SU-DHL-6 (cell line): ENCODE measurements around the gene LRRFIP1.

Experiments used
- H2AFZ ChIP-seq: fragments of 200-600 bp; sonication (generic); 2 replicates; pipeline ENCODE4 v1.6.1; 2014; ENCODE audit warnings: low read depth, mild to moderate bottlenecking, moderate library complexity, mixed read lengths, antibody characterized with exemption, low read length; ENCODE audit not compliant: severe bottlenecking
- H3F3A ChIP-seq: fragments of 200-600 bp; shearing (Covaris generic); 2 replicates; pipeline ENCODE4 v1.6.0; 2016; ENCODE audit warnings: antibody characterized with exemption, mild to moderate bottlenecking; ENCODE audit not compliant: insufficient read depth
- H3K27ac ChIP-seq: fragments of 200-600 bp; sonication (generic); 2 replicates; pipeline ENCODE4 v1.5.1; 2016; ENCODE audit warnings: low read depth, mild to moderate bottlenecking, low read length, moderate library complexity, mixed read lengths
- H3K27me3 ChIP-seq: fragments of 200-600 bp; sonication (generic), shearing (Covaris generic); 2 replicates; pipeline ENCODE4 v1.6.0; 2014; ENCODE audit warnings: mild to moderate bottlenecking, low read length
- H3K36me3 ChIP-seq: fragments of 200-600 bp; sonication (generic); 2 replicates; pipeline ENCODE4 v1.6.1; 2014; ENCODE audit warnings: mild to moderate bottlenecking, low read length, mixed read lengths
- H3K4me2 ChIP-seq: fragments of 300-600, 200-600 bp; shearing (Covaris generic), sonication (generic); 2 replicates; pipeline ENCODE4 v1.6.0; 2014; ENCODE audit warnings: low read length, low read depth, mild to moderate bottlenecking; ENCODE audit not compliant: poor library complexity, severe bottlenecking
- H3K4me3 ChIP-seq: fragments of 200-600 bp; sonication (generic); 2 replicates; pipeline ENCODE4 v1.5.1; 2014; ENCODE audit warnings: antibody characterized with exemption, low read length, mild to moderate bottlenecking, mixed read lengths; ENCODE audit not compliant: insufficient read depth, poor library complexity, severe bottlenecking
- H3K79me2 ChIP-seq: fragments of 200-600 bp; sonication (generic); 2 replicates; pipeline ENCODE4 v1.6.1; 2014; ENCODE audit warnings: mild to moderate bottlenecking, low read length, moderate library complexity; ENCODE audit not compliant: insufficient read depth
- H3K9ac ChIP-seq: fragments of 200-600 bp; sonication (generic); 2 replicates; pipeline ENCODE4 v1.7.0; 2014; ENCODE audit warnings: mild to moderate bottlenecking, low read length
- H3K9me2 ChIP-seq: fragments of 200-600 bp; sonication (generic); replicated peaks from 2 replicates; pipeline ENCODE4 v1.6.1; 2014; ENCODE audit warnings: low read length; ENCODE audit not compliant: insufficient read depth
- H3K9me3 ChIP-seq: fragments of 200-600 bp; sonication (generic); 2 replicates; pipeline ENCODE4 v1.6.1; 2014; ENCODE audit warnings: low read length, mixed read lengths; ENCODE audit not compliant: insufficient read depth
- H4K20me1 ChIP-seq: fragments of 200-600 bp; sonication (generic); 2 replicates; pipeline ENCODE4 v1.6.1; 2014; ENCODE audit warnings: low read depth, mild to moderate bottlenecking, antibody characterized with exemption, low read length, moderate library complexity, mixed read lengths
- EZH2phosphoT487 ChIP-seq: fragments of 200-600 bp; sonication (generic), shearing (Covaris generic); conservative IDR thresholded peaks from 2 replicates; pipeline ENCODE4 v1.6.1; 2018; ENCODE audit warnings: mild to moderate bottlenecking, antibody characterized with exemption, low read length, moderate library complexity, mixed read lengths
- TF ChIP-seq, protein P1 (sequence below): fragments of 200-600 bp; sonication (generic); IDR thresholded peaks from one replicate; pipeline ENCODE4 v1.5.1; 2017; ENCODE audit warnings: antibody characterized with exemption, mild to moderate bottlenecking, low read length, moderate library complexity; ENCODE audit not compliant: insufficient read depth, poor library complexity, severe bottlenecking

Gene LRRFIP1

DNA sequence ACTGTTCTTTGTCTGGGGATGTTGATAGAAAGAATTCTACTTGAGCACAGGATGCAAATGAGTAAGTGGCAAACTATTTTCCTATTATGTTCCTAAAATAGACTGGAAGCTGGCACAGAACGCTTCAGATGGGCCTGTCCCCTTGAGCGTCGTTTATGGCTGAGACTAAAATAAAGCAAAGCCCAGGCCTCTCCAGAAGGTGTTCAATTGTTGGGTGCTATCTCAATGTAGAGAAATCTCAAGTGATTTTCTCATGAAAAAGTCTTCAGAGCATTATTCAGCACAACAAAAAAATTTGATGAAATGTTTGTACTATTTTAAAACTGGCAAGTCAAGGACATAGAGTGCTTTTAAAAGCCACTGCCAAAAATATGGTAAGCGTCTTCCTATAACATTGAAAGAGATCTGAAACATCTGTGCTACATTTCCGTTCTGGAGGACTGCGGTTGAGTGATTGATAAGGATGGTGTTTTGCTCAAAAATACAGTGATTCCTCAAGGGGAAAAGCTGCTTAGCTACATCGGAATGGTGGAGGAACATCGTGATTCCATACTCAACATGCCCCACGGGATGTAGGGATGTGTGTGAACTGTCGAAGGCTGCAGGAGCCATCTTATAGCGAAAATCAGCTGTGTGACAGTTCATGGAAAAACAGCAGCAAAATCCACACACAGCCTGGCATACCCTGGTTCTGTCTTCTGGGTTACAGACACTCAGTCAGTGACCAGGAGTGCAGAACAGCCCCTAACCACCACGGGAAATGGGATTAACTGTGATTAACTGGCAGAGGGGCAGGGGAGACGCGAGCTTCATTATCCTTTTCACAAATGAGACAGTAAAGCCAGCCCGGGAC, 10.4 kb upstream of the LRRFIP1 start:
- Histone ChIP-seq H3K79me2 (no peaks in the 10 kb centered on the region), H3F3A (no peaks in the 10 kb centered on the region), H3K36me3 (no peaks in the 10 kb centered on the region), H3K9me3 (no peaks in the 10 kb centered on the region), H3K4me2 (no peak overlapping the region), H3K9ac (no peak overlapping the region), H3K27me3 (no peaks in the 10 kb centered on the region), H3K27ac (no peak overlapping the region), H2AFZ (no peak overlapping the region), H3K4me3 (no peak overlapping the region), H4K20me1 (no peaks in the 10 kb centered on the region), H3K9me2 (no peaks in the 10 kb centered on the region)
- TF ChIP-seq, protein P1, sequence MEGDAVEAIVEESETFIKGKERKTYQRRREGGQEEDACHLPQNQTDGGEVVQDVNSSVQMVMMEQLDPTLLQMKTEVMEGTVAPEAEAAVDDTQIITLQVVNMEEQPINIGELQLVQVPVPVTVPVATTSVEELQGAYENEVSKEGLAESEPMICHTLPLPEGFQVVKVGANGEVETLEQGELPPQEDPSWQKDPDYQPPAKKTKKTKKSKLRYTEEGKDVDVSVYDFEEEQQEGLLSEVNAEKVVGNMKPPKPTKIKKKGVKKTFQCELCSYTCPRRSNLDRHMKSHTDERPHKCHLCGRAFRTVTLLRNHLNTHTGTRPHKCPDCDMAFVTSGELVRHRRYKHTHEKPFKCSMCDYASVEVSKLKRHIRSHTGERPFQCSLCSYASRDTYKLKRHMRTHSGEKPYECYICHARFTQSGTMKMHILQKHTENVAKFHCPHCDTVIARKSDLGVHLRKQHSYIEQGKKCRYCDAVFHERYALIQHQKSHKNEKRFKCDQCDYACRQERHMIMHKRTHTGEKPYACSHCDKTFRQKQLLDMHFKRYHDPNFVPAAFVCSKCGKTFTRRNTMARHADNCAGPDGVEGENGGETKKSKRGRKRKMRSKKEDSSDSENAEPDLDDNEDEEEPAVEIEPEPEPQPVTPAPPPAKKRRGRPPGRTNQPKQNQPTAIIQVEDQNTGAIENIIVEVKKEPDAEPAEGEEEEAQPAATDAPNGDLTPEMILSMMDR: no peak
- TF ChIP-seq EZH2phosphoT487: no peak

DNA sequence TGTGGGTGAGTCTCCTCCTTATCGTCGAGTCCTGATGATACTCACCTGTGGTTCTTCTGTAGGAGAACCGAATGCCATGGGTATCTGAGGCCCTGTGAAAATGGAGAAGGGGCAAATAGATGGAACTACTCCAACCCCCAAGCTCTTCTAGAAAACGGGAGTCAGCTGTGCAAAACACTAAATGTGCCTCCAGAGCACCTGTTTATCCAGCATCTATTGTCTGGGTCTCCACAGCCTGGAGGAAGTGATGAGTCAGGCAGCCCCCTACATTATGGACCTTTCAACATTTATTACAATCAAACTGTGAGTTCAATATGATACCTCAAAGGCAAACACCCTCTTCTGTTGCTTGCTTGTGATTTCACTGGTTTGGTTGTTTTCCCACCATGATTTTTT, 9.8 kb upstream of the LRRFIP1 start:
- TF ChIP-seq EZH2phosphoT487: no peak
- TF ChIP-seq, protein P1: no peak
- H3K4me3 ChIP-seq: no peak overlapping the region
- H2AFZ ChIP-seq: no peak overlapping the region
- H3K9me2 ChIP-seq: no peaks in the 10 kb centered on the region
- no peak overlapping the region for H3K9ac ChIP-seq
- no peaks in the 10 kb centered on the region for H3K36me3 ChIP-seq
- no peaks in the 10 kb centered on the region for H3F3A ChIP-seq
- no peak overlapping the region for H3K27ac ChIP-seq
- no peaks in the 10 kb centered on the region for H3K27me3 ChIP-seq
- H3K4me2 ChIP-seq: no peak overlapping the region
- H4K20me1 ChIP-seq: no peaks in the 10 kb centered on the region
- H3K9me3 ChIP-seq: no peaks in the 10 kb centered on the region
- H3K79me2 ChIP-seq: no peaks in the 10 kb centered on the region

DNA sequence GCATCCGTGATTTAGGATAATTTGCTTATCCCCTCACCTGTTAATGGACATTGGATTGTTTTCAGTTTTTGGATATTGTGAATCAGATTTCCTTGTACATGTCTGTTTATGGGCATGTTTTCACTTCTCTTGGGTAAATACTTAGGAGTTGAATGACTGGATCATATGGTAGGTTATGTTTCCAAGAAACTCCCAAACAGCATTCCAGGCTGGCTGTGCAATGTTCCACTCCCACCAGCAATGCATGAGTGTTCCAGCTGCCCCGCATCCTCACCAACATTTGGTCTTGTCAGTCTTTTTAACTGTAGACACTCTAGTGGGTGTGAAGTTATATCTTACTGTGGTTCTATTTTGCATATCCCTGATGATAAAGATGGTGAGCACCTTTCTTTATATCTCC, 8.9 kb upstream of the LRRFIP1 start:
- H2AFZ ChIP-seq: no peak overlapping the region
- no peaks in the 10 kb centered on the region for H3K9me2 ChIP-seq
- H3K4me2 ChIP-seq: no peak overlapping the region
- H3K4me3 ChIP-seq: no peak overlapping the region
- no peaks in the 10 kb centered on the region for H3K36me3 ChIP-seq
- no peaks in the 10 kb centered on the region for H3F3A ChIP-seq
- H3K27ac ChIP-seq: no peak overlapping the region
- H3K9ac ChIP-seq: no peak overlapping the region
- H3K27me3 ChIP-seq: no peaks in the 10 kb centered on the region
- no peaks in the 10 kb centered on the region for H3K79me2 ChIP-seq
- no peaks in the 10 kb centered on the region for H3K9me3 ChIP-seq
- H4K20me1 ChIP-seq: no peaks in the 10 kb centered on the region
- no peak for TF ChIP-seq EZH2phosphoT487
